Smooth muscle cell of the coronary artery (primary cell): Measurements from ENCODE around the gene C1QB. TPM values are rescaled to one million over a fixed set of nuclear protein-coding genes. Genes with fewer than 3 reads are reported as not detected.

ENCODE experiments used
- total RNA-seq: library from RNA; depleted of rRNA; stranded (reverse); fragments of >200 nt; gene quantifications from 2 replicates; pipeline ENCODE4 v1.2.3, GENCODE V29; 2014; ENCODE audit warnings: low replicate concordance

The C1QB gene
- not detected in 2 replicates for total RNA-seq

DNA sequence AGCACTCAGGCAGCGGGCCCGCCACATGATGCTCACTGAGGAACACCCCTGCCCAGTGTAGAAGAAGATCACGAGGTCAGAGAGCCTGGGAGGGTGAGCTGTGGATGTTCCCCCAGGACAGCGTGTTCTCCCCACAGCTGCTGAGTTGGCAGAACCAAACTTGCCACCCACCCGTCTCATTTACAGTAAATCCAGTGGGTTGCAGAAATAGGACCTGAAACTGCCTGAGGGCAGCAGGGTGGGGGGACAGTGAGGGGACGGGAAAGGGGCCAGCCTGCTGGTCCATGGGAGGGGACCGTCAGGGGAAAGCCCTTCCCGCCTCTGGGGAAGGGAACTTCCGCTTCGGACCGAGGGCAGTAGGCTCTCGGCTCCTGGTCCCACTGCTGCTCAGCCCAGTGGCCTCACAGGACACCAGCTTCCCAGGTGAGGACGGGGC lies at the start of gene C1QB:
Gene C1QB, plus strand, starts transcription at position 356 of the 436 bp plus-strand sequence. CDS start 6,227 bp downstream, outside the sequence.

DNA sequence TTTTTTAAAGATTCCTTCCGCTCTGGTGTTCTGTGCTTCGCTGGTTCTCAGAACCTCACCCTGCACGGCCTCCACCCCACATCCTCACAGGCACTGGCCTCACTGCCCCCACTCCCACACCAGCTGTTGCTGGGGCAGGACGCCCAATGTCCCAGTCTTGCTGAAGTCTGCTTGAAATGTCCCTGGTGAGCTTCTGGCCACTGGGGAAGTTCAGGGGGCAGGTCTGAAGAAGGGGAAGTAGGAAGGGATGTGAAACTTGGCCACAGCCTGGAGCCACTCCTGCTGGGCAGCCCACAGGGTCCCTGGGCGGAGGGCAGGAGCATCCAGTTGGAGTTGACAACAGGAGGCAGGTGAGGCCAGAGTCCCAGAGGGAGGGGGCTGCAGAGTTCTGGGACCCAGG lies 16.7 kb upstream of the C1QB start, which contains the start of gene C1QA:
Gene C1QA, plus strand, starts transcription at position 276 of the 400 bp plus-strand sequence. CDS start 989 bp downstream, outside the sequence.

GRCh38 chr1:22643381-22643780 lies 9.7 kb upstream of the C1QB start, which contains the start of gene C1QC:
TSS of gene C1QC (plus strand) at chr1:22643633. CDS start at chr1:22644024, 391 bp downstream.

DNA sequence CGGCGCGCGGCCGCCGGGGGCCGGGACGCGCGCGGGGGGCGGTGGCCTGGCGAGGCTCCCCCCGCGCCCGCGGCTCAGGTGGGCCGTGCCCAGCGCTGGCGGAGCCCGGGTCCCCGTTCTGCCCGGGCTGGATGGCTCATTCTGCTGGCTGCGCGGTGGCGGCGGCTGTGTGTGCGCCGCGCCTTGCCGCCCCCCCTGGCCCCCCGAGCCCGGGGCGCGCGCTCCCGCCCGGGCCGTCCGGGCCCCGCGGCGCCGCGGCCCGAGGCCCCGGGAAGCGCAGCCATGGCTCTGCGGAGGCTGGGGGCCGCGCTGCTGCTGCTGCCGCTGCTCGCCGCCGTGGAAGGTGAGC lies 57.6 kb downstream of the C1QB start, which contains the start of gene EPHB2:
Gene EPHB2, plus strand, starts transcription at position 139 of the 349 bp plus-strand sequence. Its CDS starts 144 bp downstream, at position 283.

Other genes with a start within 250 kb of the C1QB start
- 6.2 and 7.0 TPM in 2 replicates for gene ZBTB40, start 201.4 kb upstream of the C1QB start, total RNA-seq
- not detected in 2 replicates for gene EPHA8, start 89.7 kb upstream of the C1QB start, total RNA-seq
- gene C1QA, start 16.6 kb upstream of the C1QB start, total RNA-seq = not detected in 2 replicates
- gene C1QC, start 9.6 kb upstream of the C1QB start, total RNA-seq = not detected in 2 replicates
- 8.1 and 14.3 TPM in 2 replicates for gene EPHB2, start 57.6 kb downstream of the C1QB start, total RNA-seq